Right atrium auricular region (tissue), 2 donors: ENCODE results near the gene SLIT3. TPM values are rescaled to one million over a fixed set of nuclear protein-coding genes. Genes with fewer than 3 reads are reported as not detected.
"Not testable (repeated sequence)": the region's sequence is repeated elsewhere in the genome, so short reads cannot be mapped to it uniquely, and the experiment has no call there.

Experiments
- DNase-seq: peaks from one replicate; pipeline ENCODE4 v3.0.0-alpha.2; 2019; ENCODE audit warnings: low spot score
- H3K27ac ChIP-seq, 2 donors: fragments of 200-600 bp; sonication (generic); 1 replicate in 1 of 2; 2 replicates in 1 of 2; pipeline ENCODE4 v1.5.1; 2016 to 2019
- H3K27me3 ChIP-seq, 2 donors: fragments of 200-600 bp; sonication (generic); one replicate each; pipeline versions ENCODE4 v1.5.1 to v1.6.0; 2017 to 2019
- H3K36me3 ChIP-seq: fragments of 200-600 bp; sonication (generic); one replicate; pipeline ENCODE4 v1.5.1; 2016
- H3K4me1 ChIP-seq, 2 donors: fragments of 200-600 bp; sonication (generic); one replicate each; pipeline versions ENCODE4 v1.5.1 to v1.6.0; 2017 to 2019
- H3K4me3 ChIP-seq, 2 donors: fragments of 200-600 bp; sonication (generic); 1 replicate in 1 of 2; 2 replicates in 1 of 2; pipeline ENCODE4 v1.5.1; 2017 to 2019; ENCODE audit warnings: mild to moderate bottlenecking in 1 of 2, moderate library complexity in 1 of 2
- H3K9me3 ChIP-seq, 2 donors: fragments of 200-600 bp; sonication (generic); one replicate each; pipeline ENCODE4 v1.5.1; 2019
- total RNA-seq, 2 donors: library from RNA; depleted of rRNA; stranded (reverse); fragments of >200 nt; gene quantifications; one replicate each; pipeline ENCODE4 v1.1.0, GENCODE V29; 2016
- TF ChIP-seq, protein P1 (sequence below), 2 donors: fragments of 200-600 bp; sonication (generic); IDR thresholded peaks; one replicate each; pipeline ENCODE4 v1.5.1; 2019; ENCODE audit warnings: antibody characterized with exemption in 2 of 2

The SLIT3 gene
- total RNA-seq, 2 donors from 2014 or later, result 66.1 to 85.8 TPM

DNA sequence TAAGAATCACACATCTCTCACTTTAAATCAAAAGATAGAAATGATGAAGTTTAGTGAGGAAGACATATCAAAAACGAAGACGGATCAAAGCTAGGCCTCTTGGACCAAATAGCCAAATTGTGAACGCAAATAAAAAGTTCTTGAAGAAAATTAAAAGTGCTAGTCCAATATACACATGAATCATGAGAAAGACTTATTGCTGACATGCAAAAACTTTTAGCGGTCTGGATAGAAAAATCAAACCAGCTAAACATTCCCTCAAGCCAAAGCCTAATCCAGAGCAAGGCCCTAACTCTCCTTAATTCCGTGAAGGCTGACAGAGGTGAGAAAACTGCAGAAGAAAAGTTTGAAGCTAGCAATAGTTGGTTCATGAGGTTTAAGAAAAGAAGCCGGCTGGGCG lies 557.3 kb downstream of the SLIT3 start:
- Histone ChIP-seq H3K27me3 (no peaks in the 10 kb centered on the region), H3K36me3 (peaks cover 14% of the 10 kb centered on the region), H3K4me3 (no peak overlapping the region), H3K27ac (no peak overlapping the region), H3K9me3 (no peaks in the 10 kb centered on the region), H3K4me1 (peaks cover 0 to 12% of the 10 kb centered on the region in 2 donors)
- TF ChIP-seq, protein P1, sequence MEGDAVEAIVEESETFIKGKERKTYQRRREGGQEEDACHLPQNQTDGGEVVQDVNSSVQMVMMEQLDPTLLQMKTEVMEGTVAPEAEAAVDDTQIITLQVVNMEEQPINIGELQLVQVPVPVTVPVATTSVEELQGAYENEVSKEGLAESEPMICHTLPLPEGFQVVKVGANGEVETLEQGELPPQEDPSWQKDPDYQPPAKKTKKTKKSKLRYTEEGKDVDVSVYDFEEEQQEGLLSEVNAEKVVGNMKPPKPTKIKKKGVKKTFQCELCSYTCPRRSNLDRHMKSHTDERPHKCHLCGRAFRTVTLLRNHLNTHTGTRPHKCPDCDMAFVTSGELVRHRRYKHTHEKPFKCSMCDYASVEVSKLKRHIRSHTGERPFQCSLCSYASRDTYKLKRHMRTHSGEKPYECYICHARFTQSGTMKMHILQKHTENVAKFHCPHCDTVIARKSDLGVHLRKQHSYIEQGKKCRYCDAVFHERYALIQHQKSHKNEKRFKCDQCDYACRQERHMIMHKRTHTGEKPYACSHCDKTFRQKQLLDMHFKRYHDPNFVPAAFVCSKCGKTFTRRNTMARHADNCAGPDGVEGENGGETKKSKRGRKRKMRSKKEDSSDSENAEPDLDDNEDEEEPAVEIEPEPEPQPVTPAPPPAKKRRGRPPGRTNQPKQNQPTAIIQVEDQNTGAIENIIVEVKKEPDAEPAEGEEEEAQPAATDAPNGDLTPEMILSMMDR (IDR thresholded peaks at IDR 0.05), result no peak
- DNase-seq, result no peak

DNA sequence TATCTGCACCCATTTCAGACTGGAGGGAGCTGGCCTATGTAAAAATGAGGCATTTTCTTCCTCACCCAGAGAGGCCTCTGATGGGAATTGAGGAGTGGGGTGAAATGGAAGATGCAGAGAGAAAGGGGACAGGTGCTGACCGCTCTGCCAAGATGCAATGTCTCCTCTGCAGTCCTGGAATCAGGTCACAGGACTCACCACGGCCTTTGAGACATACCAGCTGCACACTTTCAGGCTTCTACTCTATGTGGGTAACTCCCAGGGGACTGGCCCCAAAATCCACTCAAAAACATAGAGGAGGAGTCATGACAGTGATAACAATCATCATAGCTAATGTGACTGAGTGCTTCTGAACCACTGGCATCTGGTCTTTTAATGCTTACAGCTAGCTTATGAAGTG lies 558.6 kb downstream of the SLIT3 start:
- not testable (repeated sequence) for H3K9me3 ChIP-seq, H3K27me3 ChIP-seq, H3K27ac ChIP-seq, DNase-seq, H3K36me3 ChIP-seq, H3K4me3 ChIP-seq
- H3K4me1 ChIP-seq, result peaks cover 0 to 13% of the 10 kb centered on the region in 2 donors

- Histone ChIP-seq H3K36me3 (peaks cover 4% of the 10 kb centered on the region), H3K4me1 (peaks cover 0 to 28% of the 10 kb centered on the region in 2 donors), H3K27me3 (no peaks in the 10 kb centered on the region), H3K9me3 (no peaks in the 10 kb centered on the region), H3K27ac (peak overlapping the region; percentile 45 to 64), H3K4me3 (no peak overlapping the region)
- DNase-seq, result peak; percentile 81
- TF ChIP-seq, protein P1 (IDR thresholded peaks at IDR 0.05), result no peak
Measured at GRCh38 chr5:168740811-168741213, 560.1 kb downstream of the SLIT3 start.

GRCh38 chr5:168740092-168740800 lies 560.7 kb downstream of the SLIT3 start:
- Histone ChIP-seq H3K9me3 (no peaks in the 10 kb centered on the region), H3K4me1 (peaks cover 0 to 33% of the 10 kb centered on the region in 2 donors), H3K4me3 (no peak overlapping the region), H3K27me3 (no peaks in the 10 kb centered on the region), H3K27ac (peak overlapping the region; percentile 45 to 64), H3K36me3 (no peaks in the 10 kb centered on the region)
- DNase-seq, result no peak
- TF ChIP-seq, protein P1 (IDR thresholded peaks at IDR 0.05), result no peak

GRCh38 chr5:168737066-168737465 lies 563.9 kb downstream of the SLIT3 start:
- H3K27ac ChIP-seq, result peak overlapping the region in 1 of 2 donors; percentile 79
- no peaks in the 10 kb centered on the region for H3K36me3 ChIP-seq
- TF ChIP-seq, protein P1 (IDR thresholded peaks at IDR 0.05), result no peak
- H3K9me3 ChIP-seq, result no peaks in the 10 kb centered on the region
- H3K4me1 ChIP-seq, result peaks cover 0 to 47% of the 10 kb centered on the region in 2 donors
- DNase-seq, result no peak
- H3K27me3 ChIP-seq, result no peaks in the 10 kb centered on the region
- H3K4me3 ChIP-seq, result no peak overlapping the region

GRCh38 chr5:168736281-168736831 lies 564.6 kb downstream of the SLIT3 start:
- Histone ChIP-seq H3K4me1 (peaks cover 0 to 47% of the 10 kb centered on the region in 2 donors), H3K36me3 (no peaks in the 10 kb centered on the region), H3K4me3 (no peak overlapping the region), H3K27me3 (no peaks in the 10 kb centered on the region), H3K9me3 (no peaks in the 10 kb centered on the region), H3K27ac (peak overlapping the region; percentile 46 to 79)
- TF ChIP-seq, protein P1 (IDR thresholded peaks at IDR 0.05), result no peak
- DNase-seq, result no peak
